ENCODE results near the gene ASCC2. TPM values are rescaled to one million over a fixed set of nuclear protein-coding genes. Genes with fewer than 3 reads are reported as not detected.

The ASCC2 gene
- total and polyA plus RNA-seq, 10 donors: 34.1 to 89.0 (median 62.9) TPM

DNA sequence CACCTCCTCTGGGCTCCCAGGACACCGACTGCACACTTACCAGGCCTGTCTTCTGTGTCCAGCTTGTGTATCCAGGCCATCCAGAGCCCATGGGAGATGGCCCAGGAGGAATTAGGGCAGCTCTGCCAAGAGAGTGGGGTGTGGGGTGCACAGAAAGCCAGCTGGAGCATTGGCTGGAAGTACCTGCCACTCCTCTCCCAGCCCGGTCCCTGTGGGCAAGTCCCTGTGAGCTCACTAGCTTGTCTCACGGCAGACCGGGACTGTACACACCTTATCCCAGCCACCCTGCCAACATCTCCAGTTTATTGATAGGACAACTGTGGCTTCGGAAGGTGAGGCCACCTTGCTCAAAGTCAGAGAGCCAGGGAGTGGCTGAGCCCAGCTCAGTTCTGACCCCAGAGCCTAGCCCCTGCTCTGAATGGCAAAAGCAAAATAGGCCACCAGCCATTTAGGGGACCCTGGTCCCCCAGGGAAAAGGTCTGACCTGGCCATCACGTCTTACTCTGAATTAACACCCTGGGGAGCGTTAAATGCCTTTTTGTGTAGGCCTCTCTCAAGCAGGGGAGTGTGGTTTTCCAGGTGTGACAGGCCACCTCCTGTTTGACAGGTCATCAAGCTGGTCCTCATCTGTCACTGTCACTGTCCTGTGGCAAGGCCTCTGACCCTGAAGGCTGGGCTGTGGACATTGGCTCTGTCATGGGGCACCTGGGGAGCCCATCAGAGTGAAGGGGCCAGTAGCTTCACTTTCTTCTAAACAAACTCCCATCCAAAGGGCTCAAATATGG, 55.8 kb downstream of the ASCC2 start:
- TF ChIP-seq, protein P1, sequence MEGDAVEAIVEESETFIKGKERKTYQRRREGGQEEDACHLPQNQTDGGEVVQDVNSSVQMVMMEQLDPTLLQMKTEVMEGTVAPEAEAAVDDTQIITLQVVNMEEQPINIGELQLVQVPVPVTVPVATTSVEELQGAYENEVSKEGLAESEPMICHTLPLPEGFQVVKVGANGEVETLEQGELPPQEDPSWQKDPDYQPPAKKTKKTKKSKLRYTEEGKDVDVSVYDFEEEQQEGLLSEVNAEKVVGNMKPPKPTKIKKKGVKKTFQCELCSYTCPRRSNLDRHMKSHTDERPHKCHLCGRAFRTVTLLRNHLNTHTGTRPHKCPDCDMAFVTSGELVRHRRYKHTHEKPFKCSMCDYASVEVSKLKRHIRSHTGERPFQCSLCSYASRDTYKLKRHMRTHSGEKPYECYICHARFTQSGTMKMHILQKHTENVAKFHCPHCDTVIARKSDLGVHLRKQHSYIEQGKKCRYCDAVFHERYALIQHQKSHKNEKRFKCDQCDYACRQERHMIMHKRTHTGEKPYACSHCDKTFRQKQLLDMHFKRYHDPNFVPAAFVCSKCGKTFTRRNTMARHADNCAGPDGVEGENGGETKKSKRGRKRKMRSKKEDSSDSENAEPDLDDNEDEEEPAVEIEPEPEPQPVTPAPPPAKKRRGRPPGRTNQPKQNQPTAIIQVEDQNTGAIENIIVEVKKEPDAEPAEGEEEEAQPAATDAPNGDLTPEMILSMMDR (IDR thresholded peaks at IDR 0.05 in 8 of 11, conservative IDR thresholded peaks at IDR 0.05 in 3 of 11): no peak
- TF ChIP-seq POLR2AphosphoS5 (IDR thresholded peaks at IDR 0.05): no peak
- TF ChIP-seq POLR2A (IDR thresholded peaks at IDR 0.05): no peak
- no peak for DNase-seq
- Histone ChIP-seq H3K9me3 (no peaks in the 10 kb centered on the region), H3K4me3 (no peak overlapping the region), H3K27ac (peak overlapping the region; percentile 27 to 84 (median 55)), H3K4me1 (peaks cover 10 to 81% (median 52%) of the 10 kb centered on the region in 6 donors), H3K36me3 (peaks cover 0 to 10% (median 0%) of the 10 kb centered on the region in 6 donors), H3K27me3 (replicated peaks in 1 of 7) (no peaks in the 10 kb centered on the region)
- intact Hi-C loops (cut with DNase I; ENCODE audit: low total_unique reads): no loop called here
- 69 to 81% (median 73%) methylated on average over 3 to 7 of the region's 7 CpGs for WGBS, 5 donors

- Histone ChIP-seq H3K9me3 (no peaks in the 10 kb centered on the region), H3K4me1 (peaks cover 10 to 70% (median 48%) of the 10 kb centered on the region in 6 donors), H3K27me3 (replicated peaks in 1 of 7) (no peaks in the 10 kb centered on the region), H3K4me3 (no peak overlapping the region), H3K36me3 (no peaks in the 10 kb centered on the region), H3K27ac (peak overlapping the region; percentile 27 to 84 (median 55))
- DNase-seq: no peak
- intact Hi-C loops (cut with DNase I; ENCODE audit: low total_unique reads): no loop called here
- 47 to 66% (median 64%) methylated on average over 8 of the region's 8 CpGs for WGBS, 5 donors
- TF ChIP-seq POLR2AphosphoS5 (IDR thresholded peaks at IDR 0.05) (peak in 1 of 3 donors; percentile 34), POLR2A (IDR thresholded peaks at IDR 0.05) (no peak)
- TF ChIP-seq, protein P1 (IDR thresholded peaks at IDR 0.05 in 8 of 11, conservative IDR thresholded peaks at IDR 0.05 in 3 of 11): no peak
Measured at GRCh38 chr22:29780748-29781676, 57.1 kb downstream of the ASCC2 start.

DNA sequence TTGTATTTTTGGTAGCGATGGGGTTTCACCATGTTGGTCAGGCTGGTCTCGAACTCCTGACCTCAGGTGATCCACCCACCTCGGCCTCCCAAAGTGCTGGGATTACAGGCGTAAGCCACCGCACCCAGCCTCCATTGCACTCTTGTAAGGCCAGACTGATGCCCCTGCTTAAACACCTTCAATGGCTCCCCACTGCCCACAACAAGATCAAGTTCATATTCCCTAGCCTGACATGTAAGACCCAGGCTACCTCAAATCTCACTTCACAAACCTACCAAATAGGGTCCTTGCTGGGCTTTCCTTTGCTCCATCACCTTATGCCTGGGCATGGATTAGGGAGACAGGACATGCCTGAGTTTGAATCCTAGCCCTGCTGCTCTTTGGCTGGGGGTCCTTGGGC, 57.9 kb downstream of the ASCC2 start:
- no peaks in the 10 kb centered on the region for H3K27me3 ChIP-seq (replicated peaks in 1 of 7)
- DNase-seq: no peak
- no peak overlapping the region for H3K4me3 ChIP-seq
- no peaks in the 10 kb centered on the region for H3K9me3 ChIP-seq
- intact Hi-C loops (cut with DNase I; ENCODE audit: low total_unique reads): no loop called here
- TF ChIP-seq, protein P1 (IDR thresholded peaks at IDR 0.05 in 8 of 11, conservative IDR thresholded peaks at IDR 0.05 in 3 of 11): no peak
- no peak for TF ChIP-seq POLR2A (IDR thresholded peaks at IDR 0.05)
- TF ChIP-seq POLR2AphosphoS5 (IDR thresholded peaks at IDR 0.05): no peak
- H3K27ac ChIP-seq: peak overlapping the region in 4 of 8 donors; percentile 53 to 84 (median 66)
- H3K36me3 ChIP-seq: no peaks in the 10 kb centered on the region
- peaks cover 10 to 62% (median 41%) of the 10 kb centered on the region in 6 donors for H3K4me1 ChIP-seq
- 94 to 100% (median 98%) methylated on average over 5 of the region's 5 CpGs for WGBS, 5 donors

Data from spleen (tissue), 11 donors.